A549 (cell line): Measurements from ENCODE around the gene CNTF.

ENCODE experiments used
- CEBPB ChIP-seq, 2 experiments: fragments of >200 bp in 1 of 2; sonication (Bioruptor Twin) in 1 of 2; formaldehyde crosslinking in 1 of 2; IDR thresholded peaks; 2 replicates each; pipeline ENCODE4 v1.6.1; 2012 to 2016
- CHD2 ChIP-seq: fragments of 150-350 bp; IDR thresholded peaks from 2 replicates; pipeline ENCODE4 v1.6.1; 2014; ENCODE audit warnings: low read length; ENCODE audit not compliant: partially characterized antibody
- CTCF ChIP-seq: fragments of >200 bp; sonication (Bioruptor Twin); formaldehyde crosslinking; IDR thresholded peaks from 3 replicates; pipeline ENCODE4 v1.5.1; 2016
- HDAC2 ChIP-seq: fragments of 200-600 bp; sonication (generic); IDR thresholded peaks from 2 replicates; pipeline ENCODE4 v1.6.1; 2016
- HOXB5 ChIP-seq: fragments of 250-450 bp; sonication (Bioruptor Pico); IDR thresholded peaks from 2 replicates; pipeline ENCODE4 v1.5.0; 2020; ENCODE audit warnings: mild to moderate bottlenecking, moderate library complexity
- JUN ChIP-seq, 2 experiments: fragments of >200 bp; sonication (Bioruptor Twin); formaldehyde crosslinking; IDR thresholded peaks; 2 replicates in 1 of 2; 3 replicates in 1 of 2; pipeline ENCODE4 v1.6.1; 2016 to 2017
- MAFK ChIP-seq: fragments of 450-650 bp; IDR thresholded peaks from 2 replicates; pipeline ENCODE4 v1.6.1; 2014; ENCODE audit not compliant: partially characterized antibody
- MAX ChIP-seq: IDR thresholded peaks from 2 replicates; pipeline ENCODE4 v1.6.1; 2012
- POLR2A ChIP-seq: IDR thresholded peaks from 2 replicates; pipeline ENCODE4 v1.6.1; 2012; ENCODE audit warnings: mild to moderate bottlenecking, low read length

GRCh38 chr11:58616594-58616993 lies 5.9 kb upstream of the CNTF start:
- TF ChIP-seq CTCF: no peak
- TF ChIP-seq MAX: no peak
- no peak for TF ChIP-seq CEBPB (IDR thresholded peaks at IDR 0.05)
- TF ChIP-seq JUN (IDR thresholded peaks at IDR 0.05): no peak
- TF ChIP-seq POLR2A: no peak
- TF ChIP-seq HOXB5 (CRISPR knock-in tag): no peak
- no peak for TF ChIP-seq MAFK
- TF ChIP-seq CHD2: no peak
- no peak for TF ChIP-seq HDAC2
